ENCODE data around the gene CBR3.

CBR3 gene

DNA sequence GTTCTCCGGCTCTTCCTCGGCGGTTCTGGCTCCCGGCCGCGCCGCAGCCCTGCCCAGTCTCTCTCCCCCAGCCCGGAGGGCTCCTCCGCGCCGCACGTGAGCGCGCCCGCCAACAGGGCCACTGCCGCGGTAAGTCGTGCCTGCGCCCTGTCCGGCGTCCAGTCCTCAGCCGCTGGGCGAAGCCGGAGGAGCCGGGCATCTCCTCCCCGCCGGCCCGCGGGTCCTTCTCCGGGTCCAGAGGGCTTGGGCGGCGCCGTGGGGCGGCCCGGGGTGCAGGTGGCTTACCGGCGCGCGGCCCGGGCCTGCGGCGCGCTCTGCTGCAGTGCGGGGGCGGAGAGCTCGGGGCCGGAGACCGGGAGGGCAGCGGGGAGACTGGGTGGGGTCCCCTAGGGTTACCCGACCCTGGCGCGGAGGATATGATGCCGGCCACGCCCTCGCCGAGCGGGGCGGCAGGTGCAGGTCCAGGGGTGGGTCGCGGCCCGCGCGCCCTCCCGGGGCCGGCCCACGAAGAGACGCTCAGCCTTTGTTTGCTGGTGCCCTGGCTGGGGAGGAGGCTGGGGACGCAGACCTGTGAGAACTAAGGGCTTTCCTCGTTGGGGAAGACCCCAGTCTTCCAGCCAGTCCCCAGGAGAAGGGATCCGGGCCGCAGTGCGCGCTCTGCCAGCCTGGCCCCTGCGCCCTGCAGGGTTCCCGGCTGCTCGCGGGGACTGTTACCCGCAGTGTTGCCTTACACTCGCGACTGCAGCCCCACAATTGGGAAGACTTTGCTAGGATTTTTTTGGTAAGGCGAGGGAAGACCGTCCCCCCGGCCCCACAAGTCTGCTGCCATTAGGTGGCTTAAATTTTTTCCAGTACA, 22.2 kb downstream of the CBR3 start, which contains the start of gene DOP1B:
Gene DOP1B (plus strand): TSS at position 10 of the 856 bp plus-strand sequence. CDS start 7,910 bp downstream, outside the sequence.
- peak within 1 kb of the TSS; percentile 87 for H3K4me3 ChIP-seq (ENCODE audit: low read depth, low read length)
- TF ChIP-seq, protein P1, sequence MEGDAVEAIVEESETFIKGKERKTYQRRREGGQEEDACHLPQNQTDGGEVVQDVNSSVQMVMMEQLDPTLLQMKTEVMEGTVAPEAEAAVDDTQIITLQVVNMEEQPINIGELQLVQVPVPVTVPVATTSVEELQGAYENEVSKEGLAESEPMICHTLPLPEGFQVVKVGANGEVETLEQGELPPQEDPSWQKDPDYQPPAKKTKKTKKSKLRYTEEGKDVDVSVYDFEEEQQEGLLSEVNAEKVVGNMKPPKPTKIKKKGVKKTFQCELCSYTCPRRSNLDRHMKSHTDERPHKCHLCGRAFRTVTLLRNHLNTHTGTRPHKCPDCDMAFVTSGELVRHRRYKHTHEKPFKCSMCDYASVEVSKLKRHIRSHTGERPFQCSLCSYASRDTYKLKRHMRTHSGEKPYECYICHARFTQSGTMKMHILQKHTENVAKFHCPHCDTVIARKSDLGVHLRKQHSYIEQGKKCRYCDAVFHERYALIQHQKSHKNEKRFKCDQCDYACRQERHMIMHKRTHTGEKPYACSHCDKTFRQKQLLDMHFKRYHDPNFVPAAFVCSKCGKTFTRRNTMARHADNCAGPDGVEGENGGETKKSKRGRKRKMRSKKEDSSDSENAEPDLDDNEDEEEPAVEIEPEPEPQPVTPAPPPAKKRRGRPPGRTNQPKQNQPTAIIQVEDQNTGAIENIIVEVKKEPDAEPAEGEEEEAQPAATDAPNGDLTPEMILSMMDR (IDR thresholded peaks at IDR 0.05; ENCODE audit: borderline replicate concordance, insufficient read depth, low read depth, low read length) = no peak

DNA sequence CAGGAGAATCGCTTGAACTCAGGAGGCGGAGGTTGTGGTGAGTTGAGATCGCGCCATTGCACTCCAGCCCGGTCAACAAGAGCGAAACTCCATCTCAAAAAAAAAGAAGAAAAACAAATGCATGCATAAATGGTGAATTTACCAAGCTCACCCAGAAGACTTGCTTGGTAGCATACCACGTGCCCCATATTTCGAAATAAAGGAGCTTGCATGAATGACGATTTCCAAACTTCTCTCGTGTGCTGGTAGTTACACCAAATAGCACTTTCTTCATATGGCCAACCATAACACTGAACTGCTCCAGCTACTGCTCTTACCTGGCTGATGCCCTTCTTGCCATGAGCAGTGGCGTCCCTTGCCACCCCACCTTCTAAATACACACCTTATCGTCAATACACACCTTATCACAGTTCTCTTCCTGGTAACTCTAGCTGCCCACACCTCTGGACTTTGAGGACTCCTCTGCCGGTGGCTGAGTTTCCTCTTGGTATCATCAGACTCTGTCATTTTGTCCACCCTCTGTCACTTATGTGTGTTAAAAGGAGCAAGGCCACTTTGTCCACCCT, 24.6 kb downstream of the CBR3 start:
- H3K4me3 ChIP-seq (ENCODE audit: low read depth, low read length) = no peak overlapping the region
- TF ChIP-seq, protein P1 (IDR thresholded peaks at IDR 0.05; ENCODE audit: borderline replicate concordance, insufficient read depth, low read depth, low read length) = no peak

DNA sequence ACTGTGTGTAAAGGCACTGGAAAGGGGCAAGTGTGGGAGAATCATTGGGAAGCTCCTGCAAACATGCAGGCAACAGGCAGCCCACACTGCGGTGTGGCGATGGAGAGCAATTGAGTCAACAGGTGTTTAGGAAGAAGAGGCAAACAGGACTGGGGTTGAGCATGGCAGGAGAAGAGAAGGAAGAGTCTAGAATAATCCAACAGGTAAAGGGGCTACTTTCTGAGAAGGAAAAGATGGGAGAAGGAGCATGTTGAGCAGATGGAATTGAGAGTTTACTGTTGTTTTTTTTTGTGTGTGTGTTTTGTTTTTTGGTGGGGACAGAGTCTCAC, 25.9 kb downstream of the CBR3 start:
- no peak overlapping the region for H3K4me3 ChIP-seq (ENCODE audit: low read depth, low read length)
- TF ChIP-seq, protein P1 (IDR thresholded peaks at IDR 0.05; ENCODE audit: borderline replicate concordance, insufficient read depth, low read depth, low read length) = no peak

- no peak overlapping the region for H3K4me3 ChIP-seq (ENCODE audit: low read depth, low read length)
- TF ChIP-seq, protein P1 (IDR thresholded peaks at IDR 0.05; ENCODE audit: borderline replicate concordance, insufficient read depth, low read depth, low read length) = no peak
These were observed 27.8 kb downstream of the CBR3 start for GRCh38 chr21:36162631-36163030.

- TF ChIP-seq, protein P1 (IDR thresholded peaks at IDR 0.05; ENCODE audit: borderline replicate concordance, insufficient read depth, low read depth, low read length) = no peak
- no peak overlapping the region for H3K4me3 ChIP-seq (ENCODE audit: low read depth, low read length)
These were observed 29.2 kb downstream of the CBR3 start for GRCh38 chr21:36163750-36164741.

DNA sequence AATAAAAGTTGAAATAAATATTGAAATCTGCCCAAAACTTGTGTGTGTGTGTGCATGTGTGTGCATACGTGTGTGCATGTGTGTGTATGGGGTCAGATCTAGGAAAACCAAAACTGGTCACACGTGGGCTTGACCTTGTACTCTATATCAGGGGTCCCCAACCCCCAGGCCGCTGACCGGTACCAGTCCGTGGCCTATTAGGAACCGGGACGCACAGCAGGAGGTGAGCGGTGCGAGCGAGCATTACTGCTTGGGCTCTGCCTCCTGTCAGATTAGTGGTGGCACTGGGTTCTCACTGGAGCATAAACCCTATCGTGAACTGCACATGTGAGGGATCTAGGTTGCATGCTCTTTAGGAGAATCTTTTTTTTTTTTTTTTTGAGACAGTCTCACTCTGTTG, 30.5 kb downstream of the CBR3 start:
- TF ChIP-seq, protein P1 (IDR thresholded peaks at IDR 0.05; ENCODE audit: borderline replicate concordance, insufficient read depth, low read depth, low read length) = no peak
- no peak overlapping the region for H3K4me3 ChIP-seq (ENCODE audit: low read depth, low read length)

Data from GM12875 (cell line).